ENCODE results near the gene SLC8A2. TPM values are rescaled to one million over a fixed set of nuclear protein-coding genes. Genes with fewer than 3 reads are reported as not detected.

Gene SLC8A2
- polyA plus RNA-seq, 1 donor from 2014 or later: 14.1 TPM

DNA sequence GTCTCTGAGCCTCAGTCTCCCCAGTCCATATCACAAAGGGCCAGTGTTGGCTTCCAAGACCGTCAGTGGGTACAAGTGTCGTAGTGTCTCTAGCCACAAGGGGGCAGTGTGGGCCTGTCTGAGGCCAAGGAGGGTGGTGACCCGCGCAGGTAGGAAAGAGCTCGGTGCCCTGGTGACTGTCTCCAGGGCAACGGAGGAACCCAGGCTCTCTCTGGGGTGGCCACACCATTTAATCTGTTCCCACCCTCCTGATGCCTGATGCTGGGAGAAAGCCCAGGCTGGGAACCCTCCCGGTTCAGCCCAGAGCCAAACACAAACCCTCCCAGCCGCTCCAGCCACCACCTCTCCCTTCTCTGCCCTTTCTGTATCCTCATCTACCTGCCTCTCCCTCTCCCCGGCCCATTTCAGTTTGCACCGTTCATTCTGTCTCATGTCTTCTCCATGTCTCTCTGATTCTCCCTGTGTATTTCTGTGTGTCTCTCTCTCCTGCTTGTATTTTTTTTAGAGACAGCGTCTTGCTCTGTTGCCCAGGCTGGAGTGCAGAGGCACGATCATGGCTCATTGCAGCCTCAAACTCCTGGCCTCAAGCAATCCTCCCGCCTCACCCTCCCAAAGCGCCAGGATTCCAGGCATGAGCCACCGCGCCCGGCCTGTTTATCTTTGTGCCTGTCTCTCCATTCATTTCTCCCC, 34.8 kb downstream of the SLC8A2 start:
- no peaks in the 10 kb centered on the region for H3K79me2 ChIP-seq (replicated peaks; ENCODE audit: insufficient read depth, low read length)
- H2AFZ ChIP-seq (ENCODE audit: low read depth, low read length): peak overlapping the region; percentile 37
- no peaks in the 10 kb centered on the region for H3F3A ChIP-seq (ENCODE audit: insufficient read depth, low read length, poor library complexity, severe bottlenecking)
- no peak overlapping the region for H3K4me2 ChIP-seq (ENCODE audit: low read length)
- TF ChIP-seq CTCF (IDR thresholded peaks at IDR 0.05; ENCODE audit: poor library complexity, severe bottlenecking) (peak; percentile 99), EP300 (conservative IDR thresholded peaks at IDR 0.05; ENCODE audit: poor library complexity, severe bottlenecking) (peak; percentile 45), EZH2 (IDR thresholded peaks at IDR 0.05; ENCODE audit: borderline replicate concordance, insufficient read depth, low read length, poor library complexity, severe bottlenecking) (no peak), MXI1 (conservative IDR thresholded peaks at IDR 0.05; ENCODE audit: poor library complexity, severe bottlenecking) (peak; percentile 74), SMC3 (conservative IDR thresholded peaks at IDR 0.05; ENCODE audit: poor library complexity) (peak; percentile 98), RAD21 (conservative IDR thresholded peaks at IDR 0.05) (peak; percentile 98), POLR2AphosphoS5 (IDR thresholded peaks at IDR 0.05) (peak; percentile 47)
- TF ChIP-seq, protein P1, sequence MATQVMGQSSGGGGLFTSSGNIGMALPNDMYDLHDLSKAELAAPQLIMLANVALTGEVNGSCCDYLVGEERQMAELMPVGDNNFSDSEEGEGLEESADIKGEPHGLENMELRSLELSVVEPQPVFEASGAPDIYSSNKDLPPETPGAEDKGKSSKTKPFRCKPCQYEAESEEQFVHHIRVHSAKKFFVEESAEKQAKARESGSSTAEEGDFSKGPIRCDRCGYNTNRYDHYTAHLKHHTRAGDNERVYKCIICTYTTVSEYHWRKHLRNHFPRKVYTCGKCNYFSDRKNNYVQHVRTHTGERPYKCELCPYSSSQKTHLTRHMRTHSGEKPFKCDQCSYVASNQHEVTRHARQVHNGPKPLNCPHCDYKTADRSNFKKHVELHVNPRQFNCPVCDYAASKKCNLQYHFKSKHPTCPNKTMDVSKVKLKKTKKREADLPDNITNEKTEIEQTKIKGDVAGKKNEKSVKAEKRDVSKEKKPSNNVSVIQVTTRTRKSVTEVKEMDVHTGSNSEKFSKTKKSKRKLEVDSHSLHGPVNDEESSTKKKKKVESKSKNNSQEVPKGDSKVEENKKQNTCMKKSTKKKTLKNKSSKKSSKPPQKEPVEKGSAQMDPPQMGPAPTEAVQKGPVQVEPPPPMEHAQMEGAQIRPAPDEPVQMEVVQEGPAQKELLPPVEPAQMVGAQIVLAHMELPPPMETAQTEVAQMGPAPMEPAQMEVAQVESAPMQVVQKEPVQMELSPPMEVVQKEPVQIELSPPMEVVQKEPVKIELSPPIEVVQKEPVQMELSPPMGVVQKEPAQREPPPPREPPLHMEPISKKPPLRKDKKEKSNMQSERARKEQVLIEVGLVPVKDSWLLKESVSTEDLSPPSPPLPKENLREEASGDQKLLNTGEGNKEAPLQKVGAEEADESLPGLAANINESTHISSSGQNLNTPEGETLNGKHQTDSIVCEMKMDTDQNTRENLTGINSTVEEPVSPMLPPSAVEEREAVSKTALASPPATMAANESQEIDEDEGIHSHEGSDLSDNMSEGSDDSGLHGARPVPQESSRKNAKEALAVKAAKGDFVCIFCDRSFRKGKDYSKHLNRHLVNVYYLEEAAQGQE (IDR thresholded peaks at IDR 0.05; ENCODE audit: borderline replicate concordance): no peak
- H3K9me3 ChIP-seq (ENCODE audit: low read length): no peaks in the 10 kb centered on the region
- H3K36me3 ChIP-seq (ENCODE audit: insufficient read depth, low read length): no peaks in the 10 kb centered on the region
- peak overlapping the region; percentile 86 for H3K27ac ChIP-seq (ENCODE audit: low read length)
- peak overlapping the region; percentile 65 for H3K9ac ChIP-seq (ENCODE audit: low read length)
- no peaks in the 10 kb centered on the region for H3K9me2 ChIP-seq (ENCODE audit: insufficient read depth, low read length)
- H4K20me1 ChIP-seq (ENCODE audit: insufficient read depth): no peaks in the 10 kb centered on the region
- H3K27me3 ChIP-seq (ENCODE audit: insufficient read depth, low read depth, low read length): no peaks in the 10 kb centered on the region
- H3K4me3 ChIP-seq (ENCODE audit: low read length): peak overlapping the region; percentile 54

GRCh38 chr19:47435883-47436417, 35.7 kb downstream of the SLC8A2 start:
- peaks cover 3% of the 10 kb centered on the region for H3K27me3 ChIP-seq (ENCODE audit: insufficient read depth, low read depth, low read length)
- H4K20me1 ChIP-seq (ENCODE audit: insufficient read depth): no peaks in the 10 kb centered on the region
- no peaks in the 10 kb centered on the region for H3K36me3 ChIP-seq (ENCODE audit: insufficient read depth, low read length)
- H3K4me2 ChIP-seq (ENCODE audit: low read length): no peak overlapping the region
- H3K9ac ChIP-seq (ENCODE audit: low read length): peak overlapping the region; percentile 47
- H3K9me2 ChIP-seq (ENCODE audit: insufficient read depth, low read length): no peaks in the 10 kb centered on the region
- H2AFZ ChIP-seq (ENCODE audit: low read depth, low read length): no peak overlapping the region
- peak overlapping the region; percentile 86 for H3K27ac ChIP-seq (ENCODE audit: low read length)
- TF ChIP-seq EP300 (conservative IDR thresholded peaks at IDR 0.05; ENCODE audit: poor library complexity, severe bottlenecking) (no peak), POLR2AphosphoS5 (IDR thresholded peaks at IDR 0.05) (no peak), RAD21 (conservative IDR thresholded peaks at IDR 0.05) (no peak), CTCF (IDR thresholded peaks at IDR 0.05; ENCODE audit: poor library complexity, severe bottlenecking) (no peak), TAF1 (IDR thresholded peaks at IDR 0.05; ENCODE audit: low read depth) (no peak), MXI1 (conservative IDR thresholded peaks at IDR 0.05; ENCODE audit: poor library complexity, severe bottlenecking) (no peak), EZH2 (IDR thresholded peaks at IDR 0.05; ENCODE audit: borderline replicate concordance, insufficient read depth, low read length, poor library complexity, severe bottlenecking) (no peak), SMC3 (conservative IDR thresholded peaks at IDR 0.05; ENCODE audit: poor library complexity) (no peak)
- TF ChIP-seq, protein P1 (IDR thresholded peaks at IDR 0.05; ENCODE audit: borderline replicate concordance): no peak
- no peaks in the 10 kb centered on the region for H3K9me3 ChIP-seq (ENCODE audit: low read length)
- H3K4me3 ChIP-seq (ENCODE audit: low read length): no peak overlapping the region
- H3F3A ChIP-seq (ENCODE audit: insufficient read depth, low read length, poor library complexity, severe bottlenecking): no peaks in the 10 kb centered on the region
- no peaks in the 10 kb centered on the region for H3K79me2 ChIP-seq (replicated peaks; ENCODE audit: insufficient read depth, low read length)
